ENCODE results near the gene KCNMB2.

- TF ChIP-seq CTCF (IDR thresholded peaks at IDR 0.05) (no peak), ZFX (IDR thresholded peaks at IDR 0.05; ENCODE audit: borderline replicate concordance) (no peak)
These were observed 150.6 kb downstream of the KCNMB2 start for GRCh38 chr3:178686826-178687225.

Data from 22Rv1 (cell line).